GM19463 (cell line): ENCODE results near the gene ATP6V0E2.

ENCODE experiments used
- ATAC-seq: cut with Tn5 transposase; IDR thresholded peaks from one replicate; pipeline ENCODE4 v1.9.1; 2021; ENCODE audit warnings: mild to moderate bottlenecking, moderate library complexity; ENCODE audit not compliant: unreplicated experiment

ATP6V0E2 gene

GRCh38 chr7:149861728-149862045 is 12.1 kb upstream of the ATP6V0E2 start:
- no peak for ATAC-seq

GRCh38 chr7:149862156-149862555 is 11.6 kb upstream of the ATP6V0E2 start:
- ATAC-seq: no peak

DNA sequence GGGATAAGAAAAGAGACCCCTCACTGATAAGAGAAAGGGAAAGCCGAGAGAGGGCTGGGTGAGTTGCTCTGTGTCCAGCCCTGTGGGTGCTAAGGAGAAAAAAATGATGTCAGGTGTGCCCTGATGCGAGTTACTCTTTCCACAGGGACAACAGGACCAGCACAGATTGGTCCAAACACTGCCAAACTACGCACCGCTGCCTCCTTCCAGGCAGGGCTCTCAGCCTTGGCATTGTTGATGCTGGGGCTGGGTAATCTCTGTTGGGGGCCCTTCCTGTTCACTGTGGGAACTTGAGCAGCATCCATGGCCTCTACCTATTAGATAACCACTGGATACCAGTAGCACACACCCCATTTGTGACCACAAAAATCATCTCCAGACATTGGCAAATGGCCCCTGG is 10.3 kb upstream of the ATP6V0E2 start:
- no peak for ATAC-seq

GRCh38 chr7:149864023-149864422 is 9.7 kb upstream of the ATP6V0E2 start:
- ATAC-seq: no peak

- ATAC-seq: no peak
Observed at GRCh38 chr7:149864751-149865150, 9.0 kb upstream of the ATP6V0E2 start.

DNA sequence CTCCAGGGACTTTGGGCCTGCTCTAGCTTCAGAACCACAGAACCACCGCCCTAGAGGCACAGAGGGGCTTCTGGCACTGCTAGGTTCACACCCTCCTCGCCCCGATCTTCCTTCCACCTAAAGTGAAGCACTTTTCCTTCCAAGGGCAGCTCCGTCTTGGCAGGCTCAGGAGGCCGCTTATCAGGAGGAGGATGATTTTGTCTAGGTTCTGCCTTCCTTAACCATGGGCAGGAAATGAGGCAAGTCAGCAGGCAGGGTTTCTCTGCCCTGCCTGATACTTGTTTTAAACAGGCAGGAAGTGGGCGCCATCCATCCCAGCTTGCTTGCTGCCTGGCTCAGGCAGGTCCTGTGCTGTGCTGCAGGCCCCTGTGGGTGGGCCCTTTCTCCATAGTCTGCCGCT is 8.3 kb upstream of the ATP6V0E2 start:
- no peak for ATAC-seq

DNA sequence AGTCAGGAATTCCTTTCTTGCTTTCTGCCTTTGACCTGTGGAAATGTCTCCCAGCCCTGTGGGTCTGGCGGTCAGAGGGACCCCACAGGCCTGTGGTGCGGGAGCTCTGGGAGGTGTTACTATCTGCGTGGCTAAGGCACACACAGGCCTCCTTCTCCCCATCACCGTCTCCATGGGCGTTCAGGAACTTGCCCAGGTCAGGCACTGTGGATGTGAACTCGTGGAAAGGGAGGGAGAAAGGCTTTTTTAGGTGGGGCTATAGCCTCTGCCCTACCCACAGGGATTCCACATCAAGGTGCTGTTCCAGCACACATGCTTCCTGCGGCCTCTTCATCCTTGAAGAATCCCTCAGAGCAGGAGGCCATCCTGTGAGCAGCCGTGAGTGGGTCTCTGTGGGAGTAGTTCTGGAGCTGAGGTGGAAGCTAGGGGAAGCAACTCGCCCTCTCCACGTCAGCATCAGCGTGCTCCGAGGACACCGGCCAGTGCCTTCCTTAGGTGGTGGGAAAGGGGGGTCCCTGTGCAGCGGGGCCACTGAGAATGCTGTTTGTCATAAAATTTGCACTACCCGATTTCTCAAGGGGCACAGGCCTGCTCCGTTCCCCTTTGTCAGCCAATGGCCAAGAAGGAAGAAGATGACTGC is 7.5 kb upstream of the ATP6V0E2 start:
- no peak for ATAC-seq

DNA sequence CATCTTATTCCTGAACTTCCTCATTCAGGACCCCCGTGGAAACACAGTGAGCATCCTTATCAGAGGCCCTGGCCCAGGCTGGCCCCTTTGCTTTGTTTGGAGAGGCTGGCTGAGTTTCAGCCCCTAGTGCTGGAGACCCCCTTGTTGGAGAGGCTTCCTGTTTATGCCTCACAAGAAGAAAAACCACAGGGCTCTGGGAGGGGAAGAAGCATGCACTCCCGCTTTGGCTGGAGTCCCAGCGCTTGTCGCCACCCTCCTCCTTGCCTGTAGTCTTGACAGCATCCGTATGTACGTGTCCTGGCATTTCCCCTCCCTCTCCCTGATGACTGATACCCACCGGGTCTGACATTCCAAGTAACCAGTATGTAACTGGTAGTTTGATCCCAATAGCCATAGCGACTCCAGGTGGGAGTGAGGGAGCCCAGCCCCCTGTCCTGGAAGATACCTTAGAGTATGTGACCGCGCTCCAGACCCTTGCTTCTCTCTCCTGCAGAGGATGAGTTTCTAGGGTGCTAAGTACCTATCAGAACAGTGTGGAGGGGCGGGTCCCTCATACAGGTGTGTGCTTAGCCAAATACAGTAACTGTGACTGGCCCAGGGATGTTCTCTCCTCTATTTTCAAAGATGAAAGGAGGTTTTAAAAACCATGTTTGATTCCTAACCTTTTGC is 6.9 kb upstream of the ATP6V0E2 start:
- ATAC-seq: no peak

- no peak for ATAC-seq
Observed at GRCh38 chr7:149867762-149868622, 5.8 kb upstream of the ATP6V0E2 start.

DNA sequence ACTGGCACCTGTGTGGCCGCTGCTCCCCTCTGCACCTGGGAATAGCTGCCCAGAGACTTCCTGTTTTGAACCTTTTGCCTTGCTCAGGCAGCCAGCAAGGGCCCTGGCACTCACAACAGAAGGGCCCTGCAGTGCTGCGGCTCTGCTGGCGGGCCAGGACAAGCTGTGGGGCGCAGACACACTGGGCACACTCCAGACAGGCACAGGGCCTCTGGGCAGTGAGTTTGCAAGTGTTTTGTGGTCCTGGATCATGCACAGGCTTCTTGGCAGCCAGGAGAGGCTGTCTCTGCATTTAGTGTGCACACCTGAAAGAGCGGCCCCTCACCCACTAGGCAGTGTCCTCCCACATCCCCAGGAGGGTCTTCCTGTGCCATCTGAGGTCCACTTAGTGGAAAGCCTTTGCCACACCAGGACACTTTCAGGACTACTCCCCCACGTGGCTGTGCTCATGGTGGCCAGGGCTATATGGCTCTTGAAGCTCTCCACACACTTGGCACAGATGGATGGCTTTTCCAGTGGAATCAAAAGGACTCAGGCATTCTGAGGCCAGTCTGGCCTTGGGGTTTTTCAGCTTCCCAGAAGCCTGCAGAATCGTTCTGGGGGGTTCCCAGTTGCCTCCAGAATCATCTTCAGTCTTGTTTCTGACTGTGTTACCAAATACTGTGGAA is 5.0 kb upstream of the ATP6V0E2 start:
- no peak for ATAC-seq

DNA sequence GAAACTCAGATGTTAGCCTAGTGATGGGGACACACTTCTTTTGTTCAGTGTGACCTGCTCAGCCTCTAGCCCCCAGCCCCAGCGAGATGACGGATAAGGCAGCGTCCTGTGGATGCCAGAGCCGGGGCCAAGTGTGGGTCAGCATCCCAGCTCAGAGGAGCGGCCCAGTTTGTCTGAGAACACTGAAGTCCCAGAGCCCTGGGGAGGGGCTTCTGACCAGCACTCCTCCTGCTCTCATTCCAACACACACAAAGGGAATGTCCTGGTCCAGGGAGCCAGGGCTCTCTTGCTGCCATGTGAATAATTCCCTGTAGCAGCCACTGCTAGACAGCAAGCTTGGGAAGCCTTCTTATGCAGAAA is 4.5 kb upstream of the ATP6V0E2 start:
- no peak for ATAC-seq

DNA sequence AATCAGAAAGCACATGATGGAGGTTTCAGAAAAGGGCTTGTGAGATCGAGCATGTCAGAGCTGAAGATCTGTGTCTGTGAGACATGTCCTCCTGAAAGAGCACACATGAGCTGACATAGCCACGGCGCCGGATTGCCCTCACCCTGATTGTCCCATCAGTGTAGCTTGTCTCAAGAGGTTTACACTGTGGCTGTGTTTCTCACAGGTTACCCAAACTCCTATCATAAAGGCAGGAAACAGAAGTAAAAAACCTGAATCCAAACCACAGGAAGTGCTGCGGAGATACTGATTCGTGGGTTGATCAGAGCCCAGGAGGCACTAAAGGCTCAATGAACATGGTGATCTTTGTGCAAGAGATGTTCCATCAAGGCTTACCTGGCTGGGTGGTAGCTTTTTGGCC is 3.9 kb upstream of the ATP6V0E2 start:
- no peak for ATAC-seq

DNA sequence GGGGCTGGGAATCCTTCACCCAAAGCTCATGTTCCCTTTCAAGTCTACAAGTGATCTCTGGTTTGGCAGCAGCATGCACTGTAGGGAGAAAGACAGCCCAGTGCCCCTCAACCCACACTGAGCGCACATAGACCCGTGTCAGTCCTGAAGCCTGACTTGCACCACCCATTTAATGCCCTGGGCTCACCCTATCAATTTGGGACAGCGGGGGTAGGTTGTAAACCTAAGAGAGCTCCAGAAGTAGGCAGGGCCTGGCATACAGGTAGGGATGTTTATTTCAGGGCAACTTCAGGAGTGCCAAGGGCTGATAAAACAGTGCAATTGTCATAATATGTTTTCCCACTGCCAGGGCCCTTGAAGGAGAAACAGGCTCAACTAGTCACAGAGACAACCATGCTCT is 3.5 kb upstream of the ATP6V0E2 start:
- no peak for ATAC-seq

- ATAC-seq: no peak
Observed at GRCh38 chr7:149870701-149871483, 2.9 kb upstream of the ATP6V0E2 start.

DNA sequence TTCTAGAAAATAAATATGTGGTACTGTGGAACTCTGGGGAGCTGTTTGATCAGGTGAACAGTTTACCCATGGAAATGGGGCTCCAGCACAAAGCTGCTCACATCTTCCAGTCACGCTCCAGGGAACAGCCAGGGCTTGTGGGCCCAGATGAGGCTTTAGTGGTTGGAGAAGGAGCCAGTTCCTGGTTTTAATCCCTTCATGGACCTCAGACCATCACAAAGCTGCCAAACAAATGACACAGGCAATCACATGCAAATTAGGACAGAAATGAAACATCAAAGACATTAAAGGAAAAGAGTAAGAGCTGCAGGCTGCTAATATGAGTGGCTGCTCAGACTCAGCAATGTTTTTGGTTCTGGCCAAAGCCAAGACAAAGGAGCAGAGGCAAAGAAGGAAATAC is 2.2 kb upstream of the ATP6V0E2 start:
- ATAC-seq: no peak

- no peak for ATAC-seq
Observed at GRCh38 chr7:149872419-149873073, 1.2 kb upstream of the ATP6V0E2 start.

DNA sequence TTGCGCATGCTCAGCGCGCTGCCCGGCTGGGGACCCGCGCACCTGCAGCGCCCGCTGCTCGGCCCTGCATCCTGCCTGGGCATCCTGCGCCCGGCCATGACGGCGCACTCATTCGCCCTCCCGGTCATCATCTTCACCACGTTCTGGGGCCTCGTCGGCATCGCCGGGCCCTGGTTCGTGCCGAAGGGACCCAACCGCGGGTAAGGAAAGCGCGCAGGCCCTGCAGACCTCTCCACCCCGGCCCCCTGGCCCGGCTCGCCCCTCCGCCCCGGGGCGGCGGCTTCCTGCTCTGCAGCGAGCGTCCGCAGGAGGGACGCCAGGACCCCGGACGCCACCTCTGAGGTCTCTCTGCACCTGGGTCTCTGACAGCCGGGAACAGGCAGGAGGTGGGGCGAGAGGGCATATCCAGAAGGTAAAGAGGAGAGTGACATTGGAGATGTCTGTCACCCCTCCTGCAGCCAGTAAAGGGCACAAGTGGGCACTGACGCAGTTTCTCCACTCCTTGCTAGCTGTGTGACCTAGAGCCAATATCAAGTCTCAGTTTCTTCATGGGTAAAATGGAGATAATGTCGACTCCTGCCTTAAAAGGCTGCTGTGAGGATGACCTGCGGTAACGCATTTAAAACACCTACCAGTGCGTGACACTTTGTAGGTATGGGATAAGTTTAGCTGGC is 338 bp downstream of the ATP6V0E2 start:
- peak; percentile 21 for ATAC-seq

DNA sequence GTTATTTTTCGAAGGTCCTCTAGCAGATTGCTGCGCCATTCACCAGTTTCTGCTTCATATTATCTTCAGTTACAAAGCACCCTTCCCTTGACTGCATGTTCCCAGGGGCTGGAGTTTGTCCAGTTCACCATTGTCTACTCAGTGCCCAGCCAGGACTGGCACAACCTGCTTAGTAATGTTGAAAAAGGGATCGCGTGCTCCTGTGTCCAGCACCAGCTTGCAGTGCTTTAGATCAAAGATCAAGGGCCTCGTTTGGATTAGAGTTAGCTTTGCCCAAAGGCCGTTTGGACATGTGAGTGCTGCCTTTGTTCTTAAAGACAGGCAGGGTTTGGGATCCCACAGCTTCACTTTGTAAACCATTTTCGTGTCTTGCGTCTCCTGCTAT is 867 bp downstream of the ATP6V0E2 start:
- no peak for ATAC-seq

GRCh38 chr7:149875396-149875795 is 1.6 kb downstream of the ATP6V0E2 start:
- ATAC-seq: no peak
